Activated CD4-positive, CD25-positive, alpha-beta regulatory T cell treated with anti-CD3 and anti-CD28 coated beads, Interleukin-2, amount 50 U/mL, for 24 hours (primary cell): Measurements from ENCODE around the gene GAPVD1.
"Not testable (repeated sequence)": the region's sequence is repeated elsewhere in the genome, so short reads cannot be mapped to it uniquely, and the experiment has no call there.

Experiments used
- ATAC-seq, 2 donors: fragments of 150-1000 bp; cut with Tn5 transposase; one replicate each; pipeline ENCODE4 v1.10.0; 2021; ENCODE audit warnings: mild to moderate bottlenecking in 1 of 2, moderate library complexity in 1 of 2

GAPVD1 gene

DNA sequence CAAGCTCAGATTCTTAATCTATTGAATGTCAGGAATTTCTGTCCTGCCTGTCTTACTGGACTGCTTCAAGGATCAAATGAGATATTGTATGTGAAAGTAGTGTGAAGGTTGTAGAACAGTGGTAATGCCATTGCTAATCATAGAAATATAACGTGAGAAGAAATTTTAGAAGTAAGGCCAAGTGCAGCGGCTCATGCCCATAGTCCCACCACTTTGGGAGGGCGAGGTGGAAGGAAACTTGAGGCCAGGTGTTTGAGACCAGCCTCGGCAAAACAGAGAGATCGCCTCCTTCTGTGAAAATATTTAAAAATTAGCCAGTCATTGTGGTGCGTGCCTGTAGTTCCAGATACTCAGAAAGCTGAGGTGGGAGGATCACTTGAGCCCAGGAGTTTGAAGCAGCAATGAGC, 15.4 kb upstream of the GAPVD1 start:
- ATAC-seq, result no peak

DNA sequence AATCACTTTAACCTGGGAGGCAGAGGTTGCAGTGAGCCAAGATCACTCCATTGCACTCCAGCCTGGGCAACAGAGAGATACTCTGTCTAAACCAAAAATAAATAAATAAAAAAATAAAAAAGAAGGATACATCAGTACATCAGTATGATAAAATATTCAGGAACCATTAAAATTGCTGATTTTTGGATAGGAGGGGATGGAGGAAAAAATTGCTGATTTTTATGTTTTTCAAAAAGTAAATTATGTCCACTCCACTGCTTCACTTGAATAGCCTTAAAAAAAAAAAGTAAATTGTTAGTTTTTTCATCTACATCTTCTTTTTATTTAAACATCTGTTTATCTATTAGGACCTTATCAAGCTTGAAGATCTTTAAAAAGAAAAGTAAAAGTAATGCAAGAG, 7.4 kb upstream of the GAPVD1 start:
- ATAC-seq, result no peak

DNA sequence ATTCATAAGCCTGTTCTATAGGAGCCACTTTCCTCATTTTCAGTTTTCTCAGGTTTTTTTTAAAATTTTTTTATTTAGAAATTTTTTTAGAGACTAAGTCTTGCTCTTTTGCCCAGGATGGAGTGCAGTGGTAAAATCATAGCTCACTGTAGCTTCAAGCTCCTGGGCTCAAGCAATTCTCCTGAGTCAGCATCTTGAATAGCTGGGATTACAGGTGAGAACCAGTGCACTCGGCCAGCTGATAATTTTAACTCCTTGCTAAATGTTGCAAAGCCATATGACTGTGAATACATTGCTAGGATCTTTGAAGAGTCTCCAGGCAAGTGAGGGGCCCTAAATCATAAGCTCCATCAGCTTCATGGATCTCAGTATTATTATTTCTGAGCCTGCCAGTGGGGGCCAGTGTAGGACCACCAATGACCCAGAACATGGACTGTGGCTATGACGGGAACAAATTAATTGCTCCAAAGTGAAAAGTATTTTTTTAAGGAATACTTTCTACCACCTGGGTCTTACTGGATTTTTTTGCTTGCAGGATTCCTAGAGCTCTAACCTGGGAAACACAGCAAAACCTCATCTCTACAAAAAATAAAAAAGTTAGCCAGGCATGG, 5.7 kb upstream of the GAPVD1 start:
- no peak for ATAC-seq

DNA sequence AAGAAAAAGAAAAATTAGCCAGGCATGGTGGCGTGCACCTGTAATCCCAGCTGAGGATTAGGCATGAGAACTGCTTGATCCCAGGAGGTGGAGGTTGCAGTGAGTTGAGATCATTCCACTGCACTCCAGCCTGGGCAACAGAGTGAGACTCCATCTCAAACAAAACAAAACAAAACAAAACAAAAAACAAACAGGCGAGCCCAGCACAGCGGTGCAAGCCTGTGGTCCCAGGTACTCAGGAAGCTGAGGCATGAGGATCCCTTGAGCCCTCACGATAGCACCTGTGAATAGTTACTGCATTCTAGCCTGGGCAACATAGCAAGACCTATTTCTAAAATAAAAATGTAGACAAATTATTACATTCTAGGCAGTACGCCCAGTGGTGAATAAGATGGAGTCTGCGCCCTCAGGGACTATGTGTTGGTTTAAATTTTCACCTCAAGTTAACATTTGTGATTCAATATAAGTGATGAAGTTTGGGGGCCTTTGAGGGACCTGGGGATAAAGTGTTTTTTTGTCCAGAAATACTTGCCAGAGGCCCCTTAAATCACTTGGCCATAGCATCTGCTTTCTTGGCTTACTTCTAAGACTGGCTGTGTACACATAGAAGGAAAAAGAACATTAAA, 3.4 kb upstream of the GAPVD1 start:
- ATAC-seq, result no peak

DNA sequence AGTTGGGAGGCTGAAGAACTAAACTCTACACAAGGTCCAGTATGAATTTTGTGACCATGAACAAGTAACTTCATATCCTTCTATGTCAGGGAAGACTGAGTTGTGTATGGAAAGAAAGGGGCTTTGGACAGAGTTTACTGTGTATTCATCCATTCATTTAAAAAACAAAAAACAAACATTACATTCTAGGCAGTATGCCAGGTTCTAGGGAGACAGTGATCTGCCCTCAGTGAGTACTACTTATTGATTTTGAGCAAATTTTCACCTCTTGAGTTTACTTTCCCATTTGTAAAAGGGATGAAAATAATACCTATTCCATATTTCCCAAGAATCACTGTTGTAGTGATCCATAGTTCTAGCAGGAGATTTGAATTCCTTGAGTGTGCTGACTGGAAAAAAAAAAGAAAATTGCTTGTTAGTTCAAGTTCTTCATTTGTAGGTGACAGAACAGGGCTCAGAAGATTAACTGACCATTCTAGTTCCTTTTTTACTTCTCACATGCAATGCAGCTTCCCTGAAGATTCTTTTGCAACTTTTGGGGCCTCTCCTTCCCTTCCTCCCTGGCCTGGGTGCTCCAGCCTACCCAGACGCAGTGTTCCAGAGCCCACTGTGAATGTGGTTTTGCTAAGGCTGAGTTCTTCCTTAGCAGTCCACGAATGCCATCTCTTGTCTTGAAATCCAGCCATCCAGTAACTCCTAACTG, 2.6 kb upstream of the GAPVD1 start:
- ATAC-seq, result no peak

DNA sequence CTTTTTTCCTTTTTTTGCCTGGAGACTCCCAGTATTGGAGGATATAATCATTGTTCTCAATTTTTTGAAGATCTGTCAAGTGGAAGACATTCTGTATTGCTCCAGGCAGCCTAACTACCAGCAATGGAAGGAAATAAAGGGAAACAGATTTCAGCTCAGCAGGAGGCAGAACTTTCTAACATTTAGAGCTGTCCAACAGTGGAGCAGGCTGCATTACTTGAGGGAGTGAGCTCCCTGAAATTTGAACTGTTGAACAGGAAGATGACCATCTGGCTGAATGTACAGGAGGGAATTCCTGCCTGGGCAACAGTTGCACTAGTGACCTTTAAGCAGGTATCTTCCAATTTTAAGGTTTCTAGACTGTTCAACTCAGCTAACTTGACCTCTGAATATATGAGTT, 1.1 kb upstream of the GAPVD1 start:
- no peak for ATAC-seq

DNA sequence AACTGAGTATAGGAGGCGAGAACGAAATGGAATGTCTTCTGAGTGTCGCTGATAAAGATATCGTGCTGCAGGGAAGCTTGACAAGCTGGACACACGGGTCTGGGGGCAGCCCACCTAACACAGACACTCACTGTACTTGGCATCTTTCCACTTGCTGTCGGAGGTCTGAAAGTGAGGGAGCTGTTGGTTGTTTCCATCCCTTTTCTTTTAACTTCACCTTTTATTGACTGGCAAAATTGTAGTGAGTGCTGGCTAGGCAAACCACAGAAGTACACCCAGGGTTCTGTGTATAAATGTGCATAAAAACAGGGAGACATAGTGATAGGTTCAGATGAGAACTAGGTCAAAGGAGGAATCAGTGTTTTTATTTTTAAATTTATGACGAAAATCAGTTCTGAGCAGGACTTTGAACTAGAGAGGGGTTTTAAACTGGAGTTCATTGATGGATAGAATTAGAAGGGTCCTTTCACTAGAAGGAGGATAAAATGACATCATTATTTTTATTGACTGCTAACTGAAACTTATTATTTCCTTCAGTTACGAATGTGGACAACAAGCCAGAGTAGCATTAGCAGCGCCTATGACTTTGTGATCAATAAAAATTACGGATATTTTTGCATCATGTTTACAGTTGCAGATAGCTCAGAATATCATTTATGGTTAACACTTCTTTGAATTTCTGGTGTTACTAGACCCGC, 817 bp downstream of the GAPVD1 start:
- no peak for ATAC-seq

DNA sequence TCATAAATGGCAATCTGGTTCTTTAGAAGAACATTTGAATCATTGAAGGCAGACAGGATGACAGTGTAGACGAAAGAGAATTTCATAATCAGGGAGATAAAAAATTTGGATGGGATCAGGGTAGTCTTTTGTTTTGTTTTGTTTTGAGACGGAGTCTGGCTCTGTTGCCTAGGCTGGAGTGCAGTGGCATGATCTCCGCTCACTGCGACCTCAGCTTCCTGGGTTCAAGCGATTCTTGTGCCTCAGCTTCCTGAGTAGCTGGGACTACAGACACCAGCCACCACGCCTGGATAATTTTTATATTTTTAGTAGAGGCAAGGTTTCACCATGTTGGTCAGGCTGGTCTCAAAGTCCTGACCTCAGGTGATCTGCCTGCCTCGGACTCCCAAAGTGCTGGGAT, 2.4 kb downstream of the GAPVD1 start:
- ATAC-seq, result not testable (repeated sequence)

DNA sequence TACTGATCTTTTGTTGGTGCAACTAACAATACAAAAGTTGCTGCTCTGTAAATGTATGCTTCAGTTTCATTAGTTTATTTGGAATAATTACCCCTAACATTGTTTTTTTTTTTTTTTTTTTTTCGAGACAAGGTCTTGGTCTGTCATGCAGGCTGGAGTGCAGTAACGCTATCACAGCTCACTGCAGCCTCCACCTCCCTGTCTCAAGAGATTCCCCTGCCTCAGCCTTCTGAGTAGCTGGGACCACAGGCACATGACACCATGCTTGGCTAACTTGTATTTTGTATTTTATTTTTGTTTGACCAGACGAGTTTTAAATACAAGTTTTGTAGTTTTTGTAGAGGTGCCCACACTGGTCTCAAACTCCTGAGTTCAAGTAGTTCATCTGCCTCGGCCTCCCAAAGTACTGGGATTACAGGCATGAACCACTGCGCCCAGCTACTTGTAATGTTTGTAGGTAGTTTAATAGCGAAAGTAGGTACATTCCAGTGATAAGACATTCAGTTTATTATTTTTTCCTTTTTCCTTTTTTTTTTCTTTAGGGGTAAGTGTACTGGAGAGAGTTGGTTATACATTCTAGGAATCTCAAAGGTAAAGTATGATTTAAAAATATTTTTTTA, 6.9 kb downstream of the GAPVD1 start:
- ATAC-seq, result no peak

DNA sequence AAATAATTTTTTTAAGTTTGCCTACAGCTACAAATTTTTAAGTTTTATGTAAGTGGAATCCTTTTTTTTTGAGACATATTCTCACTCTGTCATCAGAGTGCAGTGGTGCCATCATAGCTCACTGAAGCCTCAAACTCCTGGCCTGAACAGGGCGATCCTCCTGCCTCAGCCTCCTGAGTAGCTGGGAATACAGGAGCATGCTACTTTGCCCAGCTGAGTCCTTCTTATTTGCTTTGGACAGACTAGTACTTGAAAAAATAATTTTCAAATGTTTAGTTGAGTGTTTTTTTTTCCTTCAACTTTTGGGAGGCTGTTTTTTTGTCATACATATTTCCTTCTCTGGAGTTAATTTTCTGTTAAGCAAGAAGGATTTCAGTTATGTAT, 7.4 kb downstream of the GAPVD1 start:
- no peak for ATAC-seq

DNA sequence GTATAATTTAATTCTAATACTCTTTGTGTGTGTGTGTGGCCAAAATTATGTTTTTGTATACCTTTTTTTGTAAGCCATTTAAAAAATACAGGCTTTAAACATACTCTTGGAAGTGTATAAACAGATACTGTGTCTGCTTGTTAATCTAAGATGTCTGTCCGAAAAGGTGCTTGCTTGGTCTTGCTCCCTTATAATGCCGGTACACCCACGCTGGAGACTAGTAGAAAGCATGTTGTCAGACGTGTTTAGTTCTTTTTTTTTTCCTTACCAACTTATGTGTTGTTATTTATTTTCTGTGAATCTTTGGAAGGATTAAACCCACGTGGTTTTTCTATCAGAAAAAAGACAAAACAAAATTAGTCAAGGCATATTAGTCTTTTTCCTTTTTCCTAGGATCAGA, 9.5 kb downstream of the GAPVD1 start:
- no peak for ATAC-seq

DNA sequence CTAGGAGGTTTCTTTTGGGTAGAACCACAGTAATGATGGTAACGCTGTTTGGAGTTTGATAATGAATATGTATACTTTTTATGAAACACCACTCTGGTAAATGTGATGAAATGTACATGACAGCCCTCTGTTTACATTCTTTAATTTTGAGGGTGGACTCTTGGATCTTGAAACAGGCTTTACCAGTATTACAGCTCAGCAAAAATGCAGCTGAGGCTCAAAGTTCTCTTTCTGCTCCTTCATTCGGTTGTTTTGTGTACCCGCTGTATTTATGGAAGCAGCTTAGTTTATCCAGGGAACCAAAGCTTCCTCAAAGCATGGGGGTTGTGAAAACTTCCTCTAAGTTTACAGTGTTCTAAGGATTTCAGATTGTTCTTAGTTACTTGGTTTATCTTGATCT, 11.1 kb downstream of the GAPVD1 start:
- ATAC-seq, result no peak

DNA sequence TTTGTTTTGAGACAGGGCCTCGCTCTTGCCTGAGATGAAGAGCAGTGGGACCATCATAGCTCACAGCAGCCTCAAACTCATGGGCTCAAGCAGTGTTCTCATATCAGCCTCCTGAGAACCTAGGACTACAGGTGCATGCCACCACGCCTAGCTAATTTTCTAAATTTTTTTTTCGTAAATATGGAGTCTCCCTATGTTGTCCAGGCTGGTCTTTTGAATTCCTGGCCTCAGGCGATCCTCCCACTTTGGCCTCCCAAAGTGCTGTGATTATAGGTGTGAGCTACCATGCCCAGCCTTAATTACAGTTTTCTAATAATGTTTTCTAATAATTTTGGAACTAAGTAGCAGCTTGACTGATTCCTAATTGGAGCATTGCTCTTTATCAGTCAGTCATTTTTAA, 15.1 kb downstream of the GAPVD1 start:
- no peak for ATAC-seq

DNA sequence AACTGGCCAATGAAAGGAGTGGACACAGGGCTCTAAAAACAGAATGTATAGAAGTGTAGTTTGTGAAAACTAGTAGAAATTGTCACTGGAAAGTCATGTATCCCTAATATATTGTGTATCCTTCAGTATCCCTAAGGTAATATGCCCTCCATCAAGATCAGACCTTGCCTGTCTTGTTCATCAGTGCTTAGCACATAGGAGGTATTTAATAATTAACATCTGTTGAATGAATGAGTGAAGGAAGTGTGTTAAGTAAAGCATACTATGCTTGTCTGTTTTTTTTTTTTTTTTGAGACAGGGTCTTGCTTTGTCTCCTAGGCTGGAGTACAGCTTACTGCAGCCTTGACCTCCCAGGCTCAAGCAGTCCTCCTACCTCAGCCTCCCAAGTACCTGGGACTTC, 15.8 kb downstream of the GAPVD1 start:
- no peak for ATAC-seq

DNA sequence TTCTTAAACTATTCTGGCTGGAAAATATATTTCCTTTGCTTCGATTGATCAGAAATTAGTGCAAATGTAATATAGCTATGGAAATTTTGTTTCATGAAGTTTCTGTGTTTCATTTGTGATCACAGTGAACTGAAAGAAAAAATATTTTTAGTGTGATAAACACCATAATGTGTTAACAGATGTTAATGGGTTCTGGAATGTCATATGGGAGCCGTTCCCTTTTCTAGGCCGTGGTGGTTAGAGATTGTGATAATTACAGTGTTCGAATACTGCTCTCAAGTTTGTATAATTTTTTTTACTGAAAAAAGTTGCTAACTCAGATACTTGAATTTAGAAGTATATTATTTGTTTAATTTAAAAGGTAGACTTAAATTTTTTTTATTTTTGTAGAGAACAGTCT, 19.3 kb downstream of the GAPVD1 start:
- ATAC-seq, result no peak

DNA sequence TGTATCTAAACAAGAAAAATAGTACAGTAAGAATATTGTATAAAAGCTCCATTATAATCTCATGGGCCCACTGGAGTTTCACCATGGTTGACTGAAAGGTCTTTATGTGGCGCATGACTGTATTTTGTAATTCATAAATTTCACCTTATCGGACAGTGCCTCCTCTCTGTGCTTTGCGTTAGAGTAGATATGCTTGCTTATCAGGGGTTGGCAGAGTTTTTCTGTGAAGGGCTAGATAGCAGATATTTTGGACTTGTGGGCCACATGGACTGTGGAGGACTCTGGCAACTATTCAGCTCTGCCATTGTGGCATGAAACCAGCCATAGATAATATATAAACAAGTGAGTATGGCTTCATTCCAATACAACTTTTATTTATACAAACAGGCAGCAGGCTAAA, 23.2 kb downstream of the GAPVD1 start:
- ATAC-seq, result no peak

DNA sequence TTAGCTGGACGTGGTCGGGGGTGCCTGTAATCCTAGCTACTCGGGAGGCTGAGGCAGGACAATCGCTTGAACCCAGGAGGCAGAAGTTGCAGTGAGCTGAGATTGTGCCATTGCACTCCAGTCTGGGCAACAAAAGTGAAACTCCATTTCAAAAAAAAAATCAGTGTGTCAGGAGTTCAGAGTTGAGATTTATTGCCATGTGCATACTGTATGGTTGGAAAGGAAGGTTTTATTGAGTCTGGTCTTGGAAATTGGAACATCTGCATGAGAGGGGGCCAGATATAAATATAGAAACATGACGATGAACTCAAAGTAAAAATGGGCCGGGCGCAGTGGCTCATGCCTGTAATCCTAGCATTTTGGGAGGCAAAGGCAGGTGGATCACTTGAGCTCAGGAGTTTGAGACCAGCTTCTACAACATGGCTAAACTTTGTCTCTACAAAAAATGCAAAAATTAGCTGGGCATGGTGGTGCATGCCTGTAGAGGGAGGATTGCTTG, 25.4 kb downstream of the GAPVD1 start:
- not testable (repeated sequence) for ATAC-seq

DNA sequence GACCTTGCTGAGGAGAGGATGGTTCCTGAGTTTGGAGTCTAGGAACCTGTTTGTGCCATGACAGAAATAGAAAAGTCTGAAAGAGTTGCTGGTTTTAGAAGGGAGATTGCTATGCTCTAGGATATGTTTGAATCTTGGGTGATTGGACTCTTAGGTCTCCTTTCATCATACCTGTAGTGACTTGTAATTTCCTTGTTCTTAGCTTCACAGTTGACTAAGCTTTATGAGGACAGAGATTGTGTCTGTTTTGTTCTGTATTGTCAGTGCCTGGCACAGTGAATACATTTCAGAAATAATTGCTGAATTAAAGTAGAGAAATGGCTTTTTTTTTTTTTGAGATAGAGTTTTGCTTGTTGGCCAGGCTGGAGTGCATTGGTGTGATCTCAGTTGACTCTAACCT, 31.5 kb downstream of the GAPVD1 start:
- no peak for ATAC-seq

DNA sequence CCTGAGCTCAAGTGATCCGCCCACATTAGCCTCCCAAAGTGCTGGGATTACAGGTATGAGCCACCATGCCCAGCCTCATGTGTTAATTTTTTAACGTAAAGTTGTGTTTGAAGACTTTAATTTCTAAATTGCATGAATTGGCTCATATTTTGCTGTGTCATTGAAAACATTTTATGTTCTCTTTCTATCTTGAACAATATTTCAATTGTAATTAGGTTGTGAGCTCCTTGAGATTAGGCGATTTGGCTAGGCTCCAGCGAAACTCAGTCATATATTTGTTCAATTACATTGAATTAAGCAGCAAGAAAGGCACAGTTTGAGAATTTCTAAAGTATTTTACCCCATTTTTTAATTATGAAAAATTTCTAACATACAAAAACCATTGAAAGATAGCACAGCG, 34.0 kb downstream of the GAPVD1 start:
- ATAC-seq, result no peak

DNA sequence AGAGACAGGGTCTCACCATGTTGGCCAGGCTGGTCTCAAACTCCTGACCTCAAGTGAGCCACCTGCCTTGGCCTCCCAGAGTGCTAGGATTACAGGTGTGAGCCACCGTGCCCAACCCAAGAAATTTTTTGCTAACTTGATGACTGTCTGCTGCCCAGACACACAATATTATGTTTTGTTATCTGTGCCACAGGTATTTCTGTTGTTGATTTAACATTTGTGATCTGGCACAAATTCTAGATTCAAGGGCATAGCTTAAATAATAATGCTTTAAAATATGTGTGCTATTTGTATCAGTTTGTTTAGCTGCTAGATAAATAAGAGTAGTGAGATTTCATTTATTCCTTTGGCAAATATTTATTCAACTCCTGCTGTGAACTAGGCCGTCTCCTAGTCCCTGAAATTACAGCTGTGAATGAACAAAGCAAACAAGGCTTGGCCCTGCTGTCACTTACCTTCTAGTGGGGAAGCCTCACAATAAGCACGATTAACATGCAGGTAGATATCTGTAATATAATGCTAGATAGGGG, 35.3 kb downstream of the GAPVD1 start:
- no peak for ATAC-seq

DNA sequence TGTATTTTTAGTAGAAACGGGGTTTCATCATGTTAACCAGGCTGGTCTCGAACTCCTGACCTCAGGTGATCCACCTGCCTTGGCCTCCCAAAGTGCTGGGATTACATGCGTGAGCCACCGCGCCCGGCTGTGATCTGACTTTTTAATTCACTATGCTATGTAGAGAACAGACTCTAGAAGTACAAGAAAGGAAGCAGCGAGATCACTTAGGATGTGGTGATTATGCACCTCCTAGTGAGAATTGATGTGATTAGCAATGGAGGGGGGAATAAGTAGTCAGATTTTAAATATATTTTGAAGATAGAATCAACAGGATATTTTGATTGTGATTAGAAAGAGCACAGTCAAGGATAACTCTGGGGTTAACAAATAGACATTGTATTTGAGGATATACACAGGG, 36.3 kb downstream of the GAPVD1 start:
- no peak for ATAC-seq

DNA sequence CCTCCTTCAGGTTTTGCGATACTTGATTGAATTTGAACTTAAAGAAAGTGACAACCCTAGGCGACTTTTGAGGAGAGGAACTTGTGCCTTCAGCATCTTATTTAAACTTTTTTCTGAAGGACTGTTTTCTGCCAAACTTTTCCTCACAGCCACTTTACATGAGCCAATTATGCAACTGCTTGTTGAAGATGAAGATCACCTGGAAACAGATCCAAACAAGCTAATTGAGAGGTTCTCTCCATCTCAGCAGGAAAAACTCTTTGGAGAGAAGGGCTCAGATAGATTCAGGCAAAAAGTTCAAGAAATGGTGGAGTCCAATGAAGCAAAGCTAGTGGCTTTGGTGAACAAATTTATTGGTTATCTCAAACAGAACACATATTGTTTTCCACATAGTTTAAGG, 40.6 kb downstream of the GAPVD1 start:
- no peak for ATAC-seq

DNA sequence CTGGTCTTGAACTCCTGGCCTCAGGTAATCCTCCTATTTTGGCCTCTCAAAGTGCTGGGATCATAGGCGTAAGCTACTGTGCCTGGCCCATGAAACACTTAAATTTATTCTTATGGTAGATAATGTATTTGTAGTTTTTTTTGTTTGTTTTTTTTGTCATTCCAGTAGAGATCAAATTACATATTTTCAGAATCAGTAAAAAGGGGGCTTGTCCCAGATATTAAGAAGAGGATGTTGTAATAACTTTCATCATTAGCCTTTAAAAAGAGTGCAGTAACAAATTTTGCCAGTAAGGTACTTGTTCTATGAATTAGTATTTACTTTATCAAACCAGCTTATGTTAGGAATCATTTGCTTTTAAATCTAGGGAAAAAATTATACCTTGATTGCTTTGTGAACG, 42.6 kb downstream of the GAPVD1 start:
- ATAC-seq, result no peak
